ENCODE results near the gene CNIH1.
"Not testable (repeated sequence)": the region's sequence is repeated elsewhere in the genome, so short reads cannot be mapped to it uniquely, and the experiment has no call there.

Gene CNIH1

DNA sequence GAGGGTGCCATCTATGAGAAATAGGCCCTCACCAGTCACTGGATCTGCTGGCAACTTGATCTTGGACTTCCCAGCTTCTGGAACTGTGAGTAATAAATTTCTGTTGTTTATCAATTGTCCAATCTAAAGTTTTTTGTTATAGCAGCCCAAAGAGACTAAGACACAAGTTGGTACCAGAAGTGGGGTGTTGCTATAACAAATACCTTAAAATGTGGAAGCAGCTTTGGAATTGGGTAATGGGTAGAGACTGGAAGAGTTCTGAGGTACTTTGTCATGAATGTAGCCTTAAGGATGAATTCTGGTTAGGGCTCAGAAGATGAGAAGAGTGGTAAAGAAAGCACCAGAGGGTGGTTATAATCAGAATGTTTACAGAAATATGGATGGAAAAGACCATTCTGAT is 26.1 kb upstream of the CNIH1 start:
- no peak for DNase-seq (ENCODE audit: low read depth in 3 of 3)

DNA sequence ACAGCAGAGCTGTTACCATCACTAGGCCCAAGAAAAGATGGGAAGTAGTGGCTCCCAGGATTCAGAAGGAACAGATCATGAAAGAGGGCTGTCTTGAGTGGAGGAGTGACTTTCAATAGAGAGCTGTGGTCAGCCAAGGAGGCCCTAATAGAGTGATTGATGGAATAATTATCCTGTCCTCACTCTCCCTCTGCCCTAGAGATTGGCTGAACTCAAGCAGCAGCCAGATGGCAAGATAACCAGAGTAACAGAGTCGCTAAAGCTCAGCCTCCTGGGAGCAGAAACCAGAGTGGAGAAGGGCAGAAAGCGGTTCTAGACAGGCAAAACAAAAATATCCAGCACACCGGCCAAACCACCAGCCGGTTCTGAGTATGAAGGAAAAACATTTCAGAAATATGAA is 24.5 kb upstream of the CNIH1 start:
- DNase-seq (ENCODE audit: low read depth in 3 of 3) = no peak

DNA sequence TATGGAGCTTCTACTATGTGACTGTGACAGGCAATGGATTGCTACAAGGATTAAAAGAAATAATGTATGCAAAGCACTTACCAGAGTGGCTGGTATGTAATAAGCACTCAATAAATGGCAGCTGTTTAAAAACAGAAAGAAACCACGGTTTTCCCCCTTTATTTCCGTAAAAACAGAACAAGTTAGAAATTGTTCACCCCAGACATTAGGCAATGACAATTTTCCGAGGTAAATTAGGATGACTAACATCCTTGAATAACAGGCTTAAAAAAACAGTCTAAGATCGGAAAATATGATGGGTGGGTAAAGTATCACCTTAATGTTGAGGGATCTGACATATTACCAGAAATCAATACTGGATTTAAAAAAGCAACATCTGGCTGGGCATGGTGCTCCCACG is 20.9 kb upstream of the CNIH1 start:
- DNase-seq (ENCODE audit: low read depth in 3 of 3) = no peak

DNA sequence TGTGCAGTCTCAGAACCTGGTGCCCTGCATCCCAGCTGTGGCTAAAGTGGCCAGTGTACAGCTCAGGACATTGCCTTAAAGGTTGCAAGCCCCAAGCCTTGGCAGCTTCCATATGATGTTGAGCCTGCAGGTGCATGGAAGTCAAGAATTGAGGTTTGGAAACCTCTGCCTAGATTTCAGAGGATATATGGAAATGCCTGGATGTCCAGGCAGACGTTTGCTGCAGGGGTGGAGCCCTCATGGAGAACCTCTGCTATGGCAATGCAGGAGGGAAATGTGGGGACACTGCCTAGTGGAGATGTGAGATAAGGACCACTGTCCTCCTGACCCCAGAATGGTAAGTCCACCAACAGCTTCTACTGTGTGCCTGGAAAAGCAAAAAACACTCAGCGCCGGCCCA is 17.9 kb upstream of the CNIH1 start:
- no peak for DNase-seq (ENCODE audit: low read depth in 3 of 3)

DNA sequence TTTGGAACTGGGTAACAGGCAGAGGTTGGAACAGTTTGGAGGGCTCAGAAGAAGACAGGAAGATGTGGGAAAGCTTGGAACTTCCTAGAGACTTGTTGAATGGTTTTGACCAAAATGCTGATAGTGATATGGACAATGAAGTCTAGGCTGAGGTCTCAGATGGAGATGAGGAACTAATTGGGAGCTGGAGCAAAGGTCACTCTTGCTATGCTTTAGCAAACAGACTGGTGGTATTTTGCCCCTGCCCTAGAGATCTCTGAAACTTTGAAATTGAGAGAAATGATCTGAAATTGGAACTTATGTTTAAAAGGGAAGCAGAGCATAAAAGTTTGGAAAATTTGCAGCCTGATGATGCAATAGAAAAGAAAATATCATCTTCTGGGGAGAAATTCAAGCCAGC is 17.4 kb upstream of the CNIH1 start:
- DNase-seq (ENCODE audit: low read depth in 3 of 3) = not testable (repeated sequence)

DNA sequence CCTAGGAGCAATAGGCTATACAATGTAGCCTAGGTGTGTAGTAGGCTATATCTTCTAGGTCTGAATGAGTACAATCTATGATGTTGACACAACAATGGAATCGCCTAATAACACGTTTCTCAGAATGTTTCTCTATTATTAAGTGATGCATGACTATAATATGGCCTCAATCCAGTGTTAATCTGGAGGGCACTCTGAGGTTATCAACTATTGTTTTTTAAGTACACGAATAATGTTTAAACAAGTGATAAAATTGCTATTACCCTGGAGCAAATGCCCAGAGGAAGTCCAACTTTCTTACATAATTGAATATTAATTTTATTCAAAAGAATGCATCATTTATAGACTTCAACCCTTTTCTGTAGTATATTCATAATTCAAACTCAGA is 16.4 kb upstream of the CNIH1 start:
- no peak for DNase-seq (ENCODE audit: low read depth in 3 of 3)

DNA sequence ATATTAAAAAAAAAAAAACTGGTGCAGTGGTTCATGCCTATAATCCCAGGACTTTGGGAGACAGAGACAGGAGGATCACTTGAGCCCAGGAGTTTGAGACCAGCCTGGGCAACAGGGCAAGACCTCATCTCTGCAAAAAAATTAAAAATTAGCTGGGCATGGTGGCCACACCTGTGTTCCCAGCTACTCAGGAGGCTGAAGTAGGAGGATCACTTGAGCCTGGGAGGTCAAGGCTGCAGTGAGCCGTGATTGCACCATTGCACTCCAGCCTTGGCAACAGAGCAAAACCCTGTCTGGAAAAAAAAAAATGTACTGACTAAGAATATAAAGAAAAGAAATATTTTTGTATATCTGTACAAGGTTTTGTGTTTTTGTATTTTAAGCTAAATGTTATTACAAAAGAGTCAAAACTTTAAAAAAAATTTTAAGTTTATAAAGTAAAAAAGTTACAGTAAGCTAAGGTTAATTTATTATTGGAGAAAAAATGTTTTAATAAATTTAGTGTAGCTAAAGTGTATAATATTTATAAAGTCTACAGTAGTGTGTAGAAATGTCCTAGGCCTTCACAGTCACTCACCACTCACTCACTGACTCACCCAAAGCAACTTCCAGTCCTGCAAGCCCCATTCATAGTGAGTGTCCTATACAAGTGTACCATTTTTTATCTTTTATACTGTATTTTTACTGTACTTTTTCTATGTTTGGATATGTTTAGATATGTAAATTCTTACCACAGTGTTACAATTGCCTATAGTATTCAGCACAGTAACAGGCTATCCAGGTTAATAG is 15.8 kb upstream of the CNIH1 start:
- DNase-seq (ENCODE audit: low read depth in 3 of 3) = not testable (repeated sequence)

DNA sequence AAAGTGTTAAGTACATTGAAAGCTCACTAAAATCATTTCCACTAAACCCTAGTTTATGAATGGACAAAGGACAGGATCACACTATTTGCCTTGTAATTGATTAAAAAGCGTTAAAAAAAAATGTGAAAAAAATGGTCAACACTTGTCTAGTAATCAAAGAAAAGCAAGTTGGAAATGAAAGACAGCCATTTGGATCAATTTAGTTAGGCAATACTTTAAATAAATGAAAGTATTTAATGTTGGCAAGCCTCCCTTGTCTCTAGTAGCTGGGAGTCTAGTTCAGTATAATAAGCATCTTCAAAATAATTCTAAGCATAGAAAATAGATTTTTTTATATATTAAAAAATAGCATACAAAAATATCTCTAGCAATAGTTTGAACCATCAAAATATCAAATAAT is 14.2 kb upstream of the CNIH1 start:
- DNase-seq (ENCODE audit: low read depth in 3 of 3) = no peak

DNA sequence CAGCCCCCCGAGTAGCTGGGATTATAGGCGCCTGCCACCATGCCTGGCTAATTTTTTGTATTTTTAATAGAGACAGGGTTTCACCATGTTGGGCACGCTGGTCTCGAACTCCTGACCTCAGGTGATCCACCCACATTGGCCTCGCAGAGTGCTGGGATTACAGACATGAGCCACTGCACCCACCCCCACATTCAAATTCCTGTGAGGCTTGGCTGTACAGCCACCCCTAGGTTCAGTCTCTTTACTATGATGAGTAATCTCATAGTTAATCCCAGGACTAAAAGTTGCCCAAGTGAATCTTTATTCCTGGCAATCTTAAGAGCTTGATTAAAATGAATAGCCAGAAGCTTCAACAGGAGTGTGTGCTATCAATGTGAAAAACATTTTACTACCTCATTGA is 12.8 kb upstream of the CNIH1 start:
- not testable (repeated sequence) for DNase-seq (ENCODE audit: low read depth in 3 of 3)

DNA sequence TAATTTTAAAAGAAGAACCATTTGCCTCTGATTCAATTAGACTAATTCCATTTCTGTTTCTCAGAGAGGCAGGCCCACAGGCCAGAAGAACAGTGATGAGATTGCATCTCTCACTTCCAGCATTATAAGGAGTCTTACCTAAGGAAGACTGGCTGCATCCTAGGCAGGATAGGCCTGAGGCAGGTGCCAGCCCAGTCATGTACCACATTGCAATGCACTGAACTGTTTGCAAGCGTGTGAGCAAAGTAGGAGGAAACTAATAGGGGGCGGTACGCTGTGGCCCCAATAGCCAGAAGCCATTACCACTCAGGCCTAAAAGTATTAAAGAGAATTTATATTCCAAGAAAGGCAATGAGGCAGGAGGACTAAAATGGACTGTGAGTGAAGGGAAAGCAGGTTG is 12.1 kb upstream of the CNIH1 start:
- DNase-seq (ENCODE audit: low read depth in 3 of 3) = no peak

DNA sequence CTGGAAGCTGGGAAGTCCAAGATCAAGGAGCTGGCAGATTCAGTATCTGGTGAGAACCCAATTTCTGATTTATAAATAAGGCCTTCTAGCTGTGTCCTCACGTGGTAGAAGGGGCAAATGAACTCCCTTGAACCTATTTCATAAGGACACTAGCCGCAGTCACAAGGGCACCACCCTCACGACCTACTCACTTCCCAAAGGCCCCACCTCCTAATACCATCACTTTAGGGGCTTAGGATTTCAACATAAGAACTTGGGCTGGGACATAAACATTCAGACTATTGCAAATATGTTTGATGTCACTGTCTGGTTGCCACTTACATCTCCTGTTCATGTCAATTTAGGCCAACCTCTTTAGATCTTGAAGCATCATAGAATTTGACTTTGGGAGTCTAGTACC is 10.8 kb upstream of the CNIH1 start:
- no peak for DNase-seq (ENCODE audit: low read depth in 3 of 3)

DNA sequence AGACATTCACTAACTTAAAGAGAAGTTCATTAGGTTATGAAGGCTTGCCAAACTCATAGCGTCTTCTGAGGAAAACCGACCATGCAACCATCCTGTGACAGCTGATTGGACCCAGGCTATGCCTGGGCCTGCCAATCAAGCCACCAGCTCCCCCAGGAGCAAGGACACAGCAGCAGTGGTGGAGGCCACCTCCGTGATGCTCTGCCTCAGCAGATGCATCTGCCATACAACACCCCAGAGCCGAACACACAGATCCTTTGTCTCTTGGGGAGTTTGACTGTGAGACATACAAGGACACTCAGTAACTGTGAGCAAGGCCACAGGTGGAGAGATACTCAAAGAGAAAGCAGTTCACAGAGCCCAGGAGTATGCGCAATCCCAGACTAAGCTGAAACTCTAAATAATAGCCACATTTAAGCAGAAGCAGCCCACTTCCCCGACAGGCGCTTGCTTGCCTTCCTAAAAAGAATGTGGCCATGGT is 10.0 kb upstream of the CNIH1 start:
- DNase-seq (ENCODE audit: low read depth in 3 of 3) = no peak

DNA sequence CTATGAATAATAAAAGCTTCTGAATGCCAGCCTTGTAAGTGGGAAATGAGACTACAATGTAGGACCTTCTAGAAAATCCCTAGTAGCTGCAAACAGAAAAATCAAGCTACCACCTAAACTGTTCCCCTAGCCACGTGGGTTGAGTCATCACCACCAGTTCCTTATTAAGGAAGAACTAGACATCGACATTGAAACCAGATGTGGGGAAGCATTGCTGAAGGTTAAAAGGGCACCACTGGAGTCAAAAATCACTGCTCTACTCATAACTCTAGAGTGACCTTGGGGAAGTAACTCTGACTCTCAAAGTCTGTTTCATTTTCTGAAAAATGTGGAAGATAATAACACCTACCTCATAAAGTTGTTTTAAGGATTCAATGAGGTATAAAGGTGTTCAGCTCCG is 9.4 kb upstream of the CNIH1 start:
- no peak for DNase-seq (ENCODE audit: low read depth in 3 of 3)

DNA sequence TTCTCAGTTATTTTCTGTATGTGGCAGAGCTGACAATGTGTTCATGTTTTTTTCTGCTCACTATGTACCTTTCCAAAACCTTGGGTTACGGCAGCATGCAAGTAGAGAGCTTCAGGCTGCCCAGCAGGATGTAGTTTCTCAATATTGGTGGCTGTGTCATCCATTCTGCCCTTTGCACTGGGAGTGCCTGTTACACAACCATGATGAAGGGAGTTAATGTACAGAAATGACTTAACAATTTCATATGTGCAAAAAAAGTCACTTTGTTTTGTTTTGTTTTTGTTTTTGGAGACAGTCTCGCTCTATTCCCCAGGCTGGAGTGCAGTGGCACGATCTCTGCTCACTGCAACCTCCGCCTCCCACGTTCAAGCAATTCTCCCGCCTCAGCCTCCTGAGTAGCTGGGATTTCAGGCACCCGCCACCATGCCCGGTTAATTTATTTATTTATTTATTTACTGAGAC is 6.1 kb upstream of the CNIH1 start:
- no peak for DNase-seq (ENCODE audit: low read depth in 3 of 3)

DNA sequence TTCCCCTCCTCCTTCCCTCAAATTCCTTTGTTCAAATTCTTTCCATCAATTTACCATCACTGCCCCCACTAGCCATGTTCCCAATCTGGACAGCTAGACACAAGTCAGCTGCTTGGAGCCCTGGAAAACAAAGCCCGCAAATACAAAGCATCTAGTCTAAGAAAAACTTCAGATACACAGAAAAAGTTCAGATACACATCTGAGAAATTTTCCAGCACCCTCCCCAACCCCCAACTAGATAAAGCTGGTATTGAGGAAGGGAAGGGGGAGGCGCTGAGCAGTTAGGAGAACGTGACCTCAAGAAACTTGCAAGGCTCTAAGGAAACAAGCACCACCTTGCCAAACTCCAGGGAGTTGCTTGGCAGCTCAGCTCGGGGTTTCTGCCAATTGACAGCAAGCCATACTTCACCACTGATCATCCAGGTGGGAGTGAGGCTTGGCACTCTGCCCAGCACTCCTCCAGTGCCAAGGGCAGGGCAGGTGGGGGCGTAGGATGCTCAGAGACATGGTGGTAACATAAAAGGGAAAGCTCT is 5.1 kb upstream of the CNIH1 start:
- no peak for DNase-seq (ENCODE audit: low read depth in 3 of 3)

DNA sequence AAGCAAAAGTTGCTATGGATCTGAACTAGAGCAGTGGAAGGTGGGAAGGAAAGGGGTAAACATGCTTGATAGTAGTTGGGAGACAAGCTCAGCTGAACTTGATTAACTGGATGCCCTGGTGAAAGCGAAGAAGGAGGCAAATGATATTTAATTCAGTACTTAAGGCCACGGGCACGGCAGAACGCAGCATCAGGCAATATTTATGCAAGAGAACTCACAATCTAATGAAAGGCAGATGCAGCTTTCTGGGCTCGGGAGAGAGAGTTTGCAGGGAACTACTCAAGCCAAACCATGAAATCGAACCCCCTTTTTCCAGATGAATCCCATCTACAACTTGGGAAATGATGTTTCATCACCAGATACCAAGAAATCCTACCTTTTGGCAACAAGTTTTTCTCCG is 3.5 kb upstream of the CNIH1 start:
- DNase-seq (ENCODE audit: low read depth in 3 of 3) = no peak

DNA sequence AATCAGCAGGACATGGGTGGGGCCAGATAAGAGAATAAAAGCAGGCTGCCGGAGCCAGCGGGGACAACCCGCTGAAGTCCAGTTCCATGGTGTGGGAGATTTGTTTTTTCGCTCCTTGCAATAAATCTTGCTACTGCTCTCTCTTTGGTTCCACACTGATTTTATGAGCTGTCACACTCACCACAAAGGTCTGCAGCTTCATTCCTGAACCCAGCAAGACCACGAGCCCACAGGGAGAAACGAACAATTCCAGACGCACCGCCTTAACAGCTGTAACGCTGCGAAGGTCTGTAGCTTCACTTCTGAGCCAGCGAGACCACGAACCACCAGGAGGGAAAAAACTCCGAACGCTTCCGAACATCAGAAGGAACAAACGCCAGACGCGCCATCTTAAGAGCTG is 2.8 kb upstream of the CNIH1 start:
- no peak for DNase-seq (ENCODE audit: low read depth in 3 of 3)

DNA sequence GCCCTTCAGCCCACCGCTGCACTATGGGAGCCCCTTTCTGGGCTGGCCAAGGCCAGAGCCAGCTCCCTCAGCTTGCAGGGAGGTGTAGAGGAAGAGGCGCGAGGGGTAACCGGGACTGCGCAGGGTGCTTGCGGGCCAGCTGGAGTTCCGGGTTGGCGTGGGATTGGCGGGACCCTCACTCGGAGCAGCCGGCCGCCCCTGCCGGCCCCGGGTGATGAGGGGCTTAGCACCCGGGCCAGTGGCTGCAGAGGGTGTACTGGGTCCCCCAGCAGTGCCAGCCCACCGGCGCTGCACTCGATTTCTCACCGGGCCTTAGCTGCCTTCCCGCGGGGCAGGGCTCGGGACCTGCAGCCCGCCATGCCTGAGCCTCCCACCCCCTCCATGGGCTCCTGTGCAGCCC is 1.8 kb upstream of the CNIH1 start:
- DNase-seq (ENCODE audit: low read depth in 3 of 3) = not testable (repeated sequence)

DNA sequence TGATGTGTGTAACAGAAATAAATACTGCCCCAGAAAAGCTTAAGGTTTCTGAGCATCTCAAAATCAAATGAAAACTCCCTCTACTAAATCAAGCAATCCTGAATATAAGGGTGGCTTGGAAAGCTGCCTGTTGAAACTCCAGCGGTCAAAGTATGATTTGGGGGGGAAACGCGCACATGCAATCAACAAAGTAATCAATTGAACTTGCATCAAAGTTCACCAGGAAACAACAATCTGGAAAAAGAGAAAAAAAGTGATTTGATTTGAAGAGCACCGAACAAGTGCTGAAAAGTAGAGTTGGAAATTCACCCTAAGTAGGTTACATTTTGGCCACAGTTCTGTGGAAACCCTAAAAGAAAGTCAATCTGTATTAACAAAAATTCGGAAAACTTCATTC is 700 bp downstream of the CNIH1 start:
- DNase-seq (ENCODE audit: low read depth in 3 of 3) = no peak

DNA sequence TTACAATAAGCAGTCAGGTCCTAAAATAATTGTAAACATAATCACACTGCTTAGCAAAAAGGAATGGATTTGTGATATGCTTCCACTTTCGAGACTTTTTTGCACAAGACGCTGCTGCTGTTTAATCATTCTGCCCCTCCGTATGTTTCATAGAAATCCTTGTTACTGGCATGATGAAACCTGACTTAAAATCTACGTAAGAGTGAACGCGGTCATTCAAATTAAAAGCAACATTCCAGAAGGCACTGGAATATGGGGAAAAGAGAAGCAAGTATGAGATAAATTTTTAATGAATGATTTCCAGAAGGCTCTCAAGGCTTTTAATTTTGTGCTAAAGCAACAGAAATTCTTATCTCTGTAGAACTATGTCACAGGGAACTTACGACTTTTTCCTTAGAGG is 1.1 kb downstream of the CNIH1 start:
- DNase-seq (ENCODE audit: low read depth in 3 of 3) = no peak

DNA sequence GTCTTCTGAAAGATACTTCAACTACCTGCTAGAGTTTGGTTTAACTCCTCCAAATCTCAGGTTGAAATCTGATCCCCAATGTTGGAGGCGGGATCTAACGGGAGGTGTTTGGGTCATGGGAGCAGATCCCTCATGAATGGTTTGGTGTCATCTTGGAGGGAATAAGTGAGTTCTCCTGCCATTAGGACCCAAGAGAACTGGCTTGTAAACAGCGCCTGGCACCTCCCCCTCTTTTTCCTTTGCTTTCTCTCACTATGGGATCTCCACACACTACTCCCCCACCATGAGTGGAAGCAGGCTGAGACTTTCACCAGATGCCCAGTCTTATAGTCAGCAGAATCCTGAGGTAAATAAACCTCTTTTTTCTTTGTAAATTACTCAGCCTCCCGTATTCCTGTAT is 2.5 kb downstream of the CNIH1 start:
- DNase-seq (ENCODE audit: low read depth in 3 of 3) = no peak

DNA sequence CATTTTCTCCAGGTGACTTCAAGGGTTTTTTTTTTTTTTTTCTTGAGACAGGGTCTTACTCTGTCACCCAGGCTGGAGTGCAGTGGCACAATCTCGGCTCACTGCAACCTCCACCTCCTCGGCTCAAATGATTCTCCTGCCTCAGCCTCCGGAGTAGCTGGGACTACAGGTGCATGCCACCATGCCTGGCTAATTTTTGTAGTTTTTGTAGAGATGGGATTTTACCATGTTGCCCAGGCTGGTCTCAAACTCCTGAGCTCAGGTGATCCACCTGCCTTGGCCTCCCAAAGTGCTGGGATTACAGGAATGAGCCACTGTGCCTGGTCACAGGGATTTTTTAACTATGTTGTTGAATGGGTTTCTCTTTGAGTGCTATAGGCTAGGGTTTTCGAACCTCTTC is 3.2 kb downstream of the CNIH1 start:
- DNase-seq (ENCODE audit: low read depth in 3 of 3) = not testable (repeated sequence)

DNA sequence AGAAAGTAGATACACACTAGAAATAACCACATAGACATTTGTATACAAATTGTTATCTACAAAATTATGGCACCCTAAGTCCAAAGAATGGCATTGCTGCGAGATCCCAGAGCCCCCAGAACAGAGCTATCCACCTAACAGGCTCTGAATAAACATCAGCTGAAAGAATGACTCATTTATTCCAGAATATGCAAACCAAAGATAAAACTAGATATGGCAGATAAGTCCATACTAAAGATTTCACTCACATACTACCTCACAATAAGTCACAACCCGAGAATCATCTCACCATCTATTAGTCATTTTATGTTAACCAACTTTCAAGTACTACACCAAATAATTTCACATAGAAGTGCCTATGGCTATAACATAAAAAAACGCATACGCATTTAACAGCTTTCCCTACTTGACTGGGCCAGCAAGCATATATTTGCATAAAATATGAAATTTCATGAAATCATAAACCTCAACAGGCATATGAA is 5.6 kb downstream of the CNIH1 start:
- DNase-seq (ENCODE audit: low read depth in 3 of 3) = no peak

DNA sequence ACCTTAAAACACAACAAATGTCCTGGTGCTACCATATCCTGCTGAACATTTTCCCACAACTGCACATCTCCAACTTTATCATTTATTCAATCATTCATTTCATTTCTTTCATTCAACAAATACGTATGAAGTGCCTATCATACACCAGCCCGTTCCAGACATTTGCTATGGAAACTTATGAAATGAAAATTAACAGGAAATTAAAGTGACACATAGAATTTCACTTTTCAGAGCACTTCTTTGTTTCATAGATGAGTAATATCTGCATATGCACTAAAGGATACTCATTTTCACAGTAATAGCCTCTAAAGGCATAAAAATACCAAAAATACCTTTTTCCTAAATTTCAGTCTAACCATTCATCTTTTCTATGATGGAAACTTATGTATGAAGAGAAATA is 12.6 kb downstream of the CNIH1 start:
- DNase-seq (ENCODE audit: low read depth in 3 of 3) = no peak
